Bone marrow (tissue), 2 donors: ENCODE results near the gene NSUN7.

ENCODE experiments used
- DNase-seq, 2 donors: peaks; one replicate each; lab custom pipeline; 2025; lab: John Stamatoyannopoulos, UW

The NSUN7 gene

GRCh38 chr4:40820101-40820500 lies 70.3 kb downstream of the NSUN7 start:
- no peak for DNase-seq

GRCh38 chr4:40822420-40823166 lies 72.8 kb downstream of the NSUN7 start:
- DNase-seq, result no peak

DNA sequence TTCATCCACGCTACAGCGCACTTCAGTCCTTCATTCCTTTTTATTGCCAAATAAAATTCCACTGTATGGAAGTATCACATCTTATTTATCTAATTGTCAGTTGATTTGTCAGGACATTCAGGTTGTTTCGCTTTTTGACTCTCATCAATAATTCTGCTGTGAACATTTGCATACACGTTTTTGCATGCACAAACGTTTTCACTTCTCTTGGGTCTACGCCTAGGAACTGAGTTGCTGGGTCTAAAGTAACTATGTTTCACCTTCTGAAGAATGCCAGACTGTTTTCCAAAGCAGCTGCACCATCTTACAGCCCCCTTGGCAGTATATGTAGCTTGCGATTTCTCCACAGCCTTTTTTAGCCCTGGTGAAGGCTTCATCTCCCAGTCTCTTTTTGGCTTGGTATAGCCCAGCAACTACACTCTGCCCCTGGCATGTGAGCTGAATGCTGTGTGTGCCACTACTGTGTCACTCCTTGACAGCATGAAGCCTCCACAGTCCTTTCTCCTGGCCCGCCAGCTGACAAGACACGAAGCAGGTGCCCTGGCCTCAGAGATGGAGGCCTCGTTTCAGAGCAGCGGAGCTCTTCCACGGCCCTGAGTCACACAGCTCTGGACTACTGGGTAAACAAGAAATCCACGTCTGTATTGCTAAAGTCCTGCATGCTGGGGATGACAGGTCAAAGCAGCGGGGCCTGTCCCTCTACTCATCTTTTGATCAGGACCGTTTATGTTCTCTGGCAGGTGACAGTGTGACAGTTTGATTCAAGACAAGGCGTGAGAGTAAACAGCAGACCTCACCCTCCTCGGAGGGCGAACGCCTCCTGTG lies 75.5 kb downstream of the NSUN7 start:
- DNase-seq, result no peak

DNA sequence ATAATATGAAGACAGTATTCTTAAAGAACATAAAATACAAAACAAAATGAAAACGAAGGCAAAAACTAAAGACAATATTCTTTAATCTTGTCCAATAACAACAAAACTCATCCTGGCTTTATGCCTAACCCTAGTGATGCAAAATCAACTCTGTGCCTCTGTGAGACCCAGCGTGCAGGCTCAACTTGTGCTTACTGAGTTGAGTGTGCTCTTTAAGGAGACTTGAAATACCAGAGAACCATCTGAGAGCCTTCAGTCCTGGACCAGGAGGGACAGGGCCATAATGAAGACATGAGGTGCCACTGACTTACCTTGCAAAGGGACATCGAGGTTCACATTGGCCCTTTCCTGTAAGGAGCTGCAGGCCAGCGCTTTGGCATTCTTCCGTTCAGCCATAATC lies 77.1 kb downstream of the NSUN7 start:
- DNase-seq, result no peak

DNA sequence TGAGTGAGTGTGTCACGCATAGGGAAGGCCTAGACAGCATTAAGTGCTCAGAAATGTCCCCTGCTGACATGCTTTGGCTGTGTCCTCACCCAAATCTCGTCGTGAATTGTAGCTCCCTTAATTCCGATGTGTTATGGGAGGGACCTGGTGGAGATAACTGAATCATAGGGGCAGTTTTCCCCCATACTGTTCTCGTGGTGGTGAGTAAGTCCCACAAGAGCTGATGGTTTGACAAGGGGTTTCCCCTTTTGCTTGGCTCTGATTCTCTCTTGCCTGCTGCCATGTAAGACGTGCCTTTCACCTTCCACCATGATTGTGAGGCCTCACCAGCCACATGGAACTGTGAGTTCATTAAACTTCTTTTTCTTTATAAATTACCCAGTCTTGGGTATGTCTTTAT lies 78.0 kb downstream of the NSUN7 start:
- DNase-seq, result no peak

- no peak for DNase-seq
Observed at GRCh38 chr4:40828661-40829060, 78.9 kb downstream of the NSUN7 start.

DNA sequence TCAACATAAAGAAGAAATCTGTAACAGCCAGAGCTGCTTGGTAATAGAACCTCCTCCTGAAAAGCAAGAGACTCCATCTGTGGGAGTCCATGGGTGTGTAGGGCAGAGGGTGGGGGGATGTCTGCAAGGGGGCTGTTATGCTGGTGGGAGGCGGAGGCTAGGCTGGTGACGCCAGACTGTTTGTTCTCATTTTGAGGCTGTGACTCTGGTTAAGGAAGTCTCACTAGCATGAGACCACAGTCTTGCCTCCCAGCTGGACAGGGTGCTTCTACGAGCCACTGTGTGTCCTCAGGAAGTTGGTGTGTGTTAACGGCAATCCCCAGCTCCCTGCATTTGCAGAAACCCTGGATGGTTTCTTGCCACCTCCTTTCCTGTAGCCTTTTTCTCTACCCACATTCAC lies 79.8 kb downstream of the NSUN7 start:
- DNase-seq, result no peak

DNA sequence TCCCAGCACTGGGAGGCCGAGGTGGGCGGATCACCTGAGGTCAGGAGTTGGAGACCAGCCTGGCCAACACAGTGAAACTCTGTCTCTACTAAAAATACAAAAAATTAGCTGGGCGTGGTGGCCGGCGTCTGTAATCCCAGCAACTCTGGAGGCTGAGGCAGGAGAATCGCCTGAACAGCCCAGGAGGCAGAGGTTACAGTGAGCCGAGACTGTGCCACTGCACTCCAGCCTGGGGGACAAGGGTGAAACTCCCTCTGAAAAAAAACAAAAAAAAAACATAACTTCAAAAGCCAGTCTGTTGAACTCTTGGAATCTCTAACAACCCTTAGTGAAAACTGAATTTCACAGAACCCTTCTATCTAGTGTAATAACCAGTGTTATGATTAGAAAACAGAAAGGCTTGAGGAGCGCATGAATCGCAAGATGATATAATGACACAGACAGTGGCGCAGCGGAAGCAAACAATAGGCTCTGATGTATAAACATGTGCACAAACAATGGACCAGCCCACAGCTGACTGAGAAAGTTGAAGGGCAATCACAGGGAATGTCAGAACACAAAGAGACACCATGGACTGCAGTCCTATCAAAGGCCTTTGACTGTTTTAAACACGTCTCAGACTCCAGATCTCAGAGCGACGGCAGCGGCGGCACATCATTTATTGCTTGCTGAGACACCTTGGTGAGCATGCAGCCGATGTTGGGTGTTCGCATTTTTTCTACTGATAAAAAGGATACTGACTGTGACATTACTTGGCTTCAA lies 81.6 kb downstream of the NSUN7 start:
- DNase-seq, result no peak

GRCh38 chr4:40832175-40832574 lies 82.4 kb downstream of the NSUN7 start:
- DNase-seq, result no peak

- DNase-seq, result no peak
Observed at GRCh38 chr4:40833212-40833611, 83.5 kb downstream of the NSUN7 start.

- no peak for DNase-seq
Observed at GRCh38 chr4:40837094-40837870, 87.5 kb downstream of the NSUN7 start.

DNA sequence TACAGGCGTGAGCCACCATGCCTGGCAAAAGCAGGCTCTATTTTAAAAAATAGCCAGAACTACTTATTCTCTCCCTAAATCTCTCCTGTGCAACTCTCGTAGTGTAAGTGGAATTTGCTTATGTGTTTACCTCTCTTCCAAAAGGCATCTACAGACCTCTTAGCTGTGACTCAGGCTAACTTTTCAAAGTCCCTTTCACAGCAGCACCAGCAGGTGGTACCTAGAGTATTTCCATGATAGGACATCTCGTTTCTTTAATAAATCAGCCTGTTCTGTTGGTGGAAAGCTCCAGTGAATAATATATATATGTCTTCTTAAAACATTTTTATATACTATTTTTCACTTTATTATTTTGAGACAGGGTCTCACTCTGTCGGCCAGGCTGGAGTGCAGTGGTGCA lies 89.0 kb downstream of the NSUN7 start:
- DNase-seq, result no peak

GRCh38 chr4:40840255-40840984 lies 90.7 kb downstream of the NSUN7 start:
- DNase-seq, result no peak

DNA sequence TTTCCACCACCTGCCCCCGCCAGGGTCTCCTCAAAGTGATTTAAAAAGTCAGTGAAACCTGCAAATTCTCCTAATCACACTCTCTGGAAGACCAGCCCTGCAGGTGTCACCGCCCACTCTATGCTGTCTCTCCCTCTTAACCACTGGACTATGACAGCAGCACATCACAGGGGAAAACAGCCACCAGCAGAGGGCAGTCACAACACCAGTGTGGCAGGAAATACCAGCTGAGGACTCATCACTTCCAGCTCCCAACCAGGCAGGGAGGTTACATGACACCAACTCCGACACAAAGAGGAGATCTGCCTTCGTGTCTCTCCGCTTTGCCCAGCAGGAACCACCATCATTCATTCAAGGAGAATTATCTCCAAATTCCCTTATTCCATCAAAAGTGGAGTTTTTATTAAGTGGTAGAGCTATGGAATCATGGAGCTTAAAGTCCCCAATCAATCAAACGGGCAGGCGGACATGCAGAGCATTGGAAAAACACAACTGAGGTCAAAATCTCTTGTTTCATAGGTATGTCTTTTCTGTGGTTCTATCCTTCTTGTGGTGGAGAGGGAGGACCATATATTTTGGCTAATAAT lies 91.3 kb downstream of the NSUN7 start:
- DNase-seq, result peak; percentile 44 to 52

GRCh38 chr4:40842318-40842717 lies 92.6 kb downstream of the NSUN7 start:
- no peak for DNase-seq

DNA sequence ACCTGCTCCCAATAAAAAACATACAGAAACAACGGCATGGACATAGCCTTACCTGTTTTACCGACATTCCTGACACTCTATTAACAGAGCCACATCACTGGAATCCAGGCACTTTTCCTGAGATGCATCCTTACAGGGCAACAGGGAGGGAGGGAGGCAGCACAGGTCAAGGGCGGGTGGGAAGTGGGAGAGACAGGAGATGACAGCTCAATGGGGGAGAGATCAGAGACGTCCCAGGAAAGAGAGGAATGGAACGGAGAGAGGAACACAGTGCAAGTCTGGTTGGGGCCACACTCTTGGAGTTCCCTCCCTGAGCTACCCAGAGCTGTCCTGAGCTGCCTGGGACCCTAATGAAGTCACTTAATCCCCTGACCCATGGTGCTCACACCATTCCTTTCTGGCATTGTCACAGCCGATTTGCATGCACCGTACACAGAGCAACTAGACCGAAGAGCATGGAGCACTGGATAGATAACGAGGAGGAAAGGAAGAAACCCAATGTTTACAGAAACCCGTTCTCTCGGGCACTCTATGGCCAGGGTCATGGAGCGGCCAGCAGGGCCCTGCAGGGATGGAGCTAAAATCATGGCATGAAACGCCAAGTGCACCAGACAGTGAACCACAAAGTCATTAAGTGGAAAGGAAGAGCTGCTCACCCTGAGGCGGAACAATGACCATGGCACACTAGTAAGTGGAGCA lies 93.1 kb downstream of the NSUN7 start:
- no peak for DNase-seq

- no peak for DNase-seq
Observed at GRCh38 chr4:40843696-40844095, 93.9 kb downstream of the NSUN7 start.

DNA sequence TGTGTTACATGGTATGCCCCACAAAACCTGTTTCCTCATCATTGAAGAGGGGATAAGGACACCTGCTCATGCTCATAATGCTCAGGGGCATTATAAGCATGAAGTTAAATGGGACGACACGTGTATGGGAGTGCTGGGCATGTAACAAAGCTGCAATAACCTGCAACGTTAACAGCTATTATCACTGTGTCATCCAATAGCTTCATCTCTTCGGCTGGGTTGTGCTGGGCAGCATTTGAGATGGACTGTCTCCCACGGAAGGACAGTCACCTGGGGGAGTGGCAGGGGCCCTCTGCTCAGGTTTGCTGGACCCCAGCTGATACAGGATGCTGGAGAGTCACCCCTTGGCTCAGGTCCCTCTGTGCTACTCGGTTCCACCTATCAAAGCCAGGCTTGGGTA lies 94.5 kb downstream of the NSUN7 start:
- no peak for DNase-seq

GRCh38 chr4:40845154-40845835 lies 95.5 kb downstream of the NSUN7 start:
- no peak for DNase-seq

DNA sequence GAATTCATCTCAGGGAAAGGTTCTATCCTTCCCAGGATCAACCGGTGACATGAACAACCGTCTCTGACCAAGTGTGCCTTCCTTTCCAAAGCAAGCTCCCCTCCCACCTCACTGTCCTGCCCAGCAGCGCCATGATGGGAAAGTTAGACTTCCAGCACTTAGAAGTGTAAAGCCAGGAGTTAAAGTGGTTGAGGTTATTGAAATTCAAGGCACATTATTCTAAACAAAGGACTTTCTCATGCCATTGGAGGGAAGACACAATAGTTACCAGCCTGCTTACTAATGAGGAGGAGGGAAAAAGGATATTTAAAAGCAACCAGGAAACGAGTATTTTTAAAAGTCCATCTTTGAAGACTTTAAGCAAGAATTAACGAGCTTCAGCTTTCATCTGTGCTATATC lies 96.8 kb downstream of the NSUN7 start:
- no peak for DNase-seq
